B cell (primary cell): ENCODE measurements around the gene PPP3CA. TPM values are rescaled to one million over a fixed set of nuclear protein-coding genes. Genes with fewer than 3 reads are reported as not detected.

ENCODE experiments used
- ATAC-seq: fragments of 200-7000 bp; cut with Tn5 transposase; one replicate; pipeline ENCODE4 v1.10.0; 2021; ENCODE audit warnings: low read depth, mild to moderate bottlenecking, moderate number of reproducible peaks, moderate library complexity
- CTCF ChIA-PET: fragments of 350-600 bp; sonication (Branson Sonifier 250); formaldehyde crosslinking; loops from one replicate; lab custom pipeline; 2021; ENCODE audit warnings: antibody characterized with exemption, inconsistent platforms; lab: Charles Lee
- POLR2A ChIA-PET: fragments of 350-600 bp; sonication (Branson Sonifier 250); formaldehyde crosslinking; loops from one replicate; lab custom pipeline; 2021; ENCODE audit warnings: antibody characterized with exemption; lab: Charles Lee
- DNase-seq: peaks from one replicate; pipeline ENCODE4 v3.0.0; 2013
- H2AFZ ChIP-seq: 2 replicates; pipeline ENCODE4 v1.6.1; 2012; ENCODE audit warnings: mild to moderate bottlenecking, low read depth, low read length; ENCODE audit not compliant: insufficient read depth, poor library complexity, severe bottlenecking
- H3K27ac ChIP-seq, 2 donors: 1 replicate in 1 of 2; 2 replicates in 1 of 2; pipeline ENCODE4 v1.5.1; 2012 to 2013; ENCODE audit warnings: low read length in 2 of 2, mild to moderate bottlenecking in 2 of 2, moderate library complexity in 1 of 2
- H3K27me3 ChIP-seq, 4 experiments: fragments of 200-600 bp in 1 of 4; sonication (generic) in 1 of 4; replicated peaks in 1 of 4; 1 replicate in 2 of 4; 2 replicates in 2 of 4; pipeline versions ENCODE4 v1.6.1 to v1.7.0; 2013 to 2016; ENCODE audit warnings: low read length in 3 of 4, mild to moderate bottlenecking in 2 of 4, mixed read lengths in 1 of 4, moderate library complexity in 1 of 4; ENCODE audit not compliant: insufficient read depth in 4 of 4, control insufficient read depth in 3 of 4; ENCODE audit errors: control extremely low read depth in 1 of 4
- H3K36me3 ChIP-seq, 2 experiments: replicated peaks in 1 of 2; 1 replicate in 1 of 2; 2 replicates in 1 of 2; pipeline versions ENCODE4 v1.6.1 to v1.7.1; 2013; ENCODE audit warnings: low read length in 1 of 2; ENCODE audit not compliant: insufficient read depth in 2 of 2, control insufficient read depth in 1 of 2; ENCODE audit errors: control extremely low read depth in 1 of 2, extremely low read depth in 1 of 2
- H3K4me1 ChIP-seq, 2 donors: fragments of 200-600 bp in 1 of 2; sonication (generic) in 1 of 2; 1 replicate in 1 of 2; 2 replicates in 1 of 2; pipeline versions ENCODE4 v1.5.1 to v1.6.1; 2013 to 2017; ENCODE audit warnings: low read length in 2 of 2; ENCODE audit not compliant: control insufficient read depth in 2 of 2, insufficient read depth in 2 of 2
- H3K4me2 ChIP-seq: replicated peaks from 2 replicates; pipeline ENCODE3; 2012; ENCODE audit warnings: mild to moderate bottlenecking, low read depth, low read length; ENCODE audit not compliant: poor library complexity, severe bottlenecking
- H3K4me3 ChIP-seq, 5 experiments: fragments of 200-600 bp in 1 of 5; sonication (generic) in 1 of 5; 1 replicate in 3 of 5; 2 replicates in 2 of 5; pipeline versions ENCODE4 v1.5.1 to v1.7.0; 2011 to 2016; ENCODE audit warnings: low read length in 4 of 5, mild to moderate bottlenecking in 4 of 5, low read depth in 2 of 5, control low read depth in 1 of 5, moderate library complexity in 1 of 5; ENCODE audit not compliant: insufficient read depth in 1 of 5; ENCODE audit errors: control extremely low read depth in 1 of 5, extremely low read depth in 1 of 5
- H3K79me2 ChIP-seq: fragments of 200-600 bp; sonication (generic); one replicate; pipeline ENCODE4 v1.6.0; 2016; ENCODE audit warnings: low read length; ENCODE audit not compliant: control insufficient read depth, insufficient read depth
- H3K9ac ChIP-seq: fragments of 200-600 bp; sonication (generic); 2 replicates; pipeline ENCODE4 v1.6.1; 2017; ENCODE audit warnings: mild to moderate bottlenecking, low read length, moderate library complexity
- H3K9me3 ChIP-seq, 3 donors: one replicate each; pipeline versions ENCODE4 v1.6.1 to v1.7.1; 2013; ENCODE audit warnings: low read length in 2 of 3; ENCODE audit not compliant: control insufficient read depth in 2 of 3, insufficient read depth in 1 of 3; ENCODE audit errors: control extremely low read depth in 1 of 3
- H4K20me1 ChIP-seq: 2 replicates; pipeline ENCODE4 v1.6.0; 2012; ENCODE audit warnings: mild to moderate bottlenecking, low read length; ENCODE audit not compliant: insufficient read depth, control insufficient read depth, poor library complexity, severe bottlenecking
- H3K27ac Mint-ChIP-seq: one replicate; pipeline ENCODE4 v1.8.0; 2021; ENCODE audit warnings: mixed read lengths
- H3K27me3 Mint-ChIP-seq: one replicate; pipeline ENCODE4 v1.8.0; 2021; ENCODE audit warnings: mixed read lengths
- H3K4me1 Mint-ChIP-seq: one replicate; pipeline ENCODE4 v1.8.0; 2021; ENCODE audit warnings: mixed read lengths
- H3K4me3 Mint-ChIP-seq: one replicate; pipeline ENCODE4 v1.8.0; 2021; ENCODE audit warnings: mixed read lengths
- H3K9me3 Mint-ChIP-seq: one replicate; pipeline ENCODE4 v1.8.0; 2022; ENCODE audit warnings: mixed read lengths; ENCODE audit not compliant: insufficient read depth
- EZH2 ChIP-seq: IDR thresholded peaks from 2 replicates; pipeline ENCODE4 v1.6.1; 2012; ENCODE audit warnings: borderline replicate concordance, low read depth, mild to moderate bottlenecking, moderate library complexity, low read length; ENCODE audit not compliant: insufficient read depth, poor library complexity, severe bottlenecking
- WGBS: methylation state at CpG from one replicate; pipeline ENCODE4 v1.1.5; 2013; ENCODE audit warnings: missing lambda C conversion rate; ENCODE audit not compliant: insufficient coverage; 5-methylcytosine and 5-hydroxymethylcytosine counted together
- intact Hi-C: fragments of 100-400 bp; cut with micrococcal nuclease; formaldehyde crosslinking; loops from one replicate; pipeline ENCODE4 v1.10.0; 2022
- polyA plus RNA-seq: library from polyadenylated mRNA; depleted of rRNA; stranded (reverse); fragments of >200 nt; gene quantifications from 2 replicates; pipeline ENCODE4 v1.2.3, GENCODE V29; 2012
- total RNA-seq, 2 donors: library from RNA; stranded (reverse); fragments of 120-200 nt in 1 of 2; gene quantifications; 1 replicate in 1 of 2; 2 replicates in 1 of 2; pipeline versions ENCODE4 v1.2.3 to v1.2.4, GENCODE V29; 2013 to 2022
- TF ChIP-seq, protein P1 (sequence below): fragments of 200-600 bp; IDR thresholded peaks from one replicate; pipeline ENCODE4 v1.8.0; 2022; ENCODE audit warnings: antibody characterized with exemption, mild to moderate bottlenecking

Gene PPP3CA
- total and polyA plus RNA-seq, 2 donors (not counting 1 experiment from before 2014, with no cell fraction given): 14.3 to 85.1 TPM

DNA sequence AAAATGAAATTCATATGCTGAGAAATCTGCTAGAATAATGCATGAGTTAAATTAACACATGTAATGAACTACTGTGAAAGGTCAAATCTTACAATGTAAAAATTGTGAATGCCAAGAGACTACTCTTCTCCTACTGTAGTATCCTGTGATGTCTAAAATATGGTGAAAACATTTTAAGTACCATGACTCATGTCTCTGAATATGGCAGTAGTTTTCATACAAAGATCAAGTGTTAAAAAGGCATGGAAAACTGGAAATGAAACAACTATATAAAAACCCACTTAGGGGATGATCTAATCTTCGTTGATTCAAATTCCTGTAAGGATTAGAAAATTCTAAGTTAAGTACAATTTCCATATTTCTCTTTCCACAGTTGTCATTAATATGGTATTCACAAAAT, 221.3 kb downstream of the PPP3CA start:
- POLR2A ChIA-PET: no interaction called here

More for the DNA sequence above, 221.3 kb downstream of the PPP3CA start:
- Mint-ChIP-seq H3K4me3 (peak overlapping the region; percentile 2), H3K27ac (no peak overlapping the region), H3K9me3 (peaks cover 8% of the 10 kb centered on the region), H3K4me1 (peaks cover 79% of the 10 kb centered on the region), H3K27me3 (no peaks in the 10 kb centered on the region)
- CTCF ChIA-PET: no interaction called here
- no peak overlapping the region for H3K4me3 ChIP-seq
- WGBS: no CpG with 5 or more reads among the region's 1 CpG
- H4K20me1 ChIP-seq: no peaks in the 10 kb centered on the region
- intact Hi-C loops: loop anchor here (1.0 to 2.0 kb wide), 2 partner anchors 9 to 41 kb away; no protein-coding TSS in a partner anchor
- H3K27me3 ChIP-seq: no peaks in the 10 kb centered on the region
- no peak overlapping the region for H3K27ac ChIP-seq
- peak overlapping the region; percentile 50 for H3K4me2 ChIP-seq
- peaks cover 51 to 66% of the 10 kb centered on the region in 2 donors for H3K4me1 ChIP-seq
- no peak for TF ChIP-seq EZH2
- TF ChIP-seq, protein P1, sequence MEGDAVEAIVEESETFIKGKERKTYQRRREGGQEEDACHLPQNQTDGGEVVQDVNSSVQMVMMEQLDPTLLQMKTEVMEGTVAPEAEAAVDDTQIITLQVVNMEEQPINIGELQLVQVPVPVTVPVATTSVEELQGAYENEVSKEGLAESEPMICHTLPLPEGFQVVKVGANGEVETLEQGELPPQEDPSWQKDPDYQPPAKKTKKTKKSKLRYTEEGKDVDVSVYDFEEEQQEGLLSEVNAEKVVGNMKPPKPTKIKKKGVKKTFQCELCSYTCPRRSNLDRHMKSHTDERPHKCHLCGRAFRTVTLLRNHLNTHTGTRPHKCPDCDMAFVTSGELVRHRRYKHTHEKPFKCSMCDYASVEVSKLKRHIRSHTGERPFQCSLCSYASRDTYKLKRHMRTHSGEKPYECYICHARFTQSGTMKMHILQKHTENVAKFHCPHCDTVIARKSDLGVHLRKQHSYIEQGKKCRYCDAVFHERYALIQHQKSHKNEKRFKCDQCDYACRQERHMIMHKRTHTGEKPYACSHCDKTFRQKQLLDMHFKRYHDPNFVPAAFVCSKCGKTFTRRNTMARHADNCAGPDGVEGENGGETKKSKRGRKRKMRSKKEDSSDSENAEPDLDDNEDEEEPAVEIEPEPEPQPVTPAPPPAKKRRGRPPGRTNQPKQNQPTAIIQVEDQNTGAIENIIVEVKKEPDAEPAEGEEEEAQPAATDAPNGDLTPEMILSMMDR: no peak
- ATAC-seq (no peak), DNase-seq (no peak)
- no peaks in the 10 kb centered on the region for H3K36me3 ChIP-seq
- H3K9ac ChIP-seq: no peak overlapping the region
- peaks cover 95% of the 10 kb centered on the region for H3K79me2 ChIP-seq
- H3K9me3 ChIP-seq: peaks cover 0 to 17% (median 0%) of the 10 kb centered on the region in 3 donors
- H2AFZ ChIP-seq: no peak overlapping the region
